HG02870 (cell line): ENCODE results near the gene RPS23.
"Not testable (repeated sequence)": the region's sequence is repeated elsewhere in the genome, so short reads cannot be mapped to it uniquely, and the experiment has no call there.

ENCODE experiments used
- ATAC-seq: cut with Tn5 transposase; IDR thresholded peaks from one replicate; pipeline ENCODE4 v1.9.1; 2021; ENCODE audit warnings: mild to moderate bottlenecking, moderate library complexity; ENCODE audit not compliant: unreplicated experiment

RPS23 gene

DNA sequence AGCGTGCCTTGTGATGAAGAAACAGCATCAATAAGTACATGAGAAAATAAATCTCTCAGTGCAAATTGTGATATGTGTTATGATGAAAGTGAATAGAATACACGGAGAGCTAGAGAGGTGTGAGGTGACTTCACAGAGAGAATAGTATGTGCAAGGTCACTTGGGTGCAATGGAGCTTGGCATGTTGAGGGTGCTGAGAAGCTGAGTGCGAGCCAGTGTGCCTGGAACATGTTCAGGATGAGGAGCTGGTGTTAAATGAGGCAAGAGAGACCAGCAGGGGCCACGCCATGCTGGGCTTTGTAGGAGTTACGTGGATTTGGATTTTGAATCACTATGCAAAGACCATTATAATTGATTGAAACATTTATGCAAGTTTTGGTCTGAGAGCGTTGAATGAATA, 12.8 kb upstream of the RPS23 start:
- no peak for ATAC-seq

DNA sequence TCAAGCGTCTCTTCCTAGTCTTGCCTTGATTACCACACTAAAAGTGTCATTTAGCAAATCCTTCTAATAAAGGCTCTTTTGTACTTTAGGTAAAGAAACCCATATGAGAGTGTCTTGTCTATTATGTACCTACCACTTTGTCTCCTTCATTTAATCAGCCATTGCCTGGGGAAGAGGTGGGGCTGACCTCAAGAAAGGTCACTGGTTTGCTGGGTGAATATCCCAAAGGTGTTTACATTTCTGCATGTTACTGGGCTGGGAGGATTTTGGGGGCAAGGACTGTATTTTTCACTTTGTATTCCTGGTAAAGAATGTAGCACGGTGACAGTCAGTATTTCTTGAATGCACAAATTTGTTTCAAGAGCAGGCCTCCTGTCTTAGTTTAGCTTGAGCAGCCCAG, 11.9 kb upstream of the RPS23 start:
- ATAC-seq: no peak

DNA sequence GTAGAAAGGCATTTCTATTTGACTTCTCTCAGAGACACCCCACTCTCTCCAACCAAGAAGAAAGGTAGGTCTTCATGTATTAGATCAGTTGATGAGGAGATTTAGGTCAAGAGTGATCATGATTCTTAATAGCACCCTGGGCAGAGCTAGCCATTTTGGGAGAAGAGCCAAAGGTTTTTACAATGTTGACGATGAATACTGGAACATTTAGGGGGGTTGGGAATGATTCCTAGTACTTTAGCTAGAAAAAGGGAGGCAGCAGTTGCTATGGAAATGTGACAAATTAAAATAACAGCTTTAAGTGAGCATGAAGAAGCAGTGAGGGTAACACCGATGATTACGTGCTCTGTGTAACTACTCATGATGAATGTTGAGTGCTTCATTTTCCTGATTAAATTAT, 9.5 kb upstream of the RPS23 start:
- no peak for ATAC-seq

DNA sequence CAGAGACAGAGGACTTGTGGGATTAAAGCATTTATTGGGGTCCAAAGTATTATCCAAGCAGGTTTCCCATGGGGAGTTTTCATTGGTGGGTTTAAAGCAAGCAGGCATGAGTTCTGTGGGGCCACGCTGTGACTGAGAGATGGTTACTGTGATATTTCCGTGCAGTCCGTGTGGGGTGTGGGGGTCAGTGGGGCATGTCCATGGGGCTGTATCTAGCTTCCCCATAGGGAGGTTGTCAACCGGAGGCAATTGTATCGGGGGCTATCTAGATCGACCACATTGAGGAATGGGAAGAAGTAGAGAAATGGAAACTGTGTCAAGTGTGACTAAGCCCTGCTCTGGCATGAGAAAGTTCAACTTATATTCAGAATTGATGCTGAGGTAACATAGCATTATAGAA, 7.1 kb upstream of the RPS23 start:
- ATAC-seq: no peak

DNA sequence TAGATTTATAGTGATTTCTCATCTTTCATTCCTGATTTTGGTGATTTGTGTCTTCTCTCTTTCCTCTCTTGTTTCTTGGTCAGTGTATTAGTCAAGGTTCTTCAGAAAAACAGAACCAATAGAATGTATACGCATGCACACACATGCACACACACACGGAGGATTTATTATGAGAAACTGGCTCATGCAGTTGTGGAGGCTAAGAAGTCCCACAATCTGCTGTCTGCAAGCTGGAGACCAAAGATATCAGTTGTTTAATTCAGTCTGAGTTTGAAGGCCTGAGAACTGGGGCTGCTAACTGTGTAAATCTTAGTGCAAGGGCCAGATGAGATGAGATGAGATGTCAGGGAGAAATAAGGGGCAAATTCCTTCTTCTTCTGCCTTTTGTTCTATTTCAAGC, 5.7 kb upstream of the RPS23 start:
- no peak for ATAC-seq

DNA sequence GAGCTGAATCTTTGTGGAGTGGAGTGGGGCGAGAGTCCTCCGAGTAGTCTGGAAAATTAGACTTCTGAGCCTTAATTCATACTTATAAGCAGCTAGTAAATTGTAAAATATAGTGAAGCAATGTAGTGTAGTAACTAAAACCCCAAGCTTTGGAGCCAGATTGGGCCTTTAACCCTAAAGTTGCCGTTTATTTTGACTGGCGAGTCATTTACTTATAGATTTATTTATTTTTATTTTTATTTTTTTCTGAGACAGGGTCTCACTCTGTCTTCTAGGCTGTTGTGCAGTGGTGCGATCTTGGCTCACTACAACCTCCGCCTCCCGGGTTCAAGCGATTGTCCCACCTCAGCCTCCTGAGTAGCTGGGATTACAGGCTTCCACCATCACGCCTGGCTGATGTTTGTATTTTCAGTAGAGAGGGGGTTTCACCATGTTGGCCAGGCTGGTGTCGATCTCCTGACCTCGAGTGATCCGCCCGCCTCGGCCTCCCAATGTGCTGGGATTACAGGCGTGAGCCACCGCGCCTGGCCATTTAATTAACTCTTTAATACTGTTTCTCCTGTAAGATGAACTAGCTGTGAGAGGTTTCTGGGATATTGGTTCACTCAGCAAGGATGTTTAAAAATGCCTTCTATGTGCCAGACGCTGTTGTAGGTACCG, 687 bp upstream of the RPS23 start:
- ATAC-seq: no peak

DNA sequence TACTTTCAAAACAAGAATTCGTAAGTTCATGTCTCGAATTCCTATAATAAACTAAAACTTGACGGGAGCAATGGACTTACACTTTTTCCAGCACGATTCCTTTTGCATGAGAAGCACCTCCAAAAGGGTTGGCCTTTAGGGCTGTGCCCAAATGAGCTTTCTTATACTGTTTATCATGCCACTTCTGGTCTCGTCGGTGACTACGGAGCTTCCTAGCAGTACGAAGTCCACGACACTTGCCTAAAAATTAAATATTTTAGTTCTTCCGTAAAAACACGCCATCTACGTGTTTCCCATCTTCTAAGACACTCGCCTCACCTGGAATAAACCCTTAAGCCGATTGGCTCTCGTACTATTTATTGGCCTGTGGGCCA, 554 bp downstream of the RPS23 start:
- no peak for ATAC-seq

DNA sequence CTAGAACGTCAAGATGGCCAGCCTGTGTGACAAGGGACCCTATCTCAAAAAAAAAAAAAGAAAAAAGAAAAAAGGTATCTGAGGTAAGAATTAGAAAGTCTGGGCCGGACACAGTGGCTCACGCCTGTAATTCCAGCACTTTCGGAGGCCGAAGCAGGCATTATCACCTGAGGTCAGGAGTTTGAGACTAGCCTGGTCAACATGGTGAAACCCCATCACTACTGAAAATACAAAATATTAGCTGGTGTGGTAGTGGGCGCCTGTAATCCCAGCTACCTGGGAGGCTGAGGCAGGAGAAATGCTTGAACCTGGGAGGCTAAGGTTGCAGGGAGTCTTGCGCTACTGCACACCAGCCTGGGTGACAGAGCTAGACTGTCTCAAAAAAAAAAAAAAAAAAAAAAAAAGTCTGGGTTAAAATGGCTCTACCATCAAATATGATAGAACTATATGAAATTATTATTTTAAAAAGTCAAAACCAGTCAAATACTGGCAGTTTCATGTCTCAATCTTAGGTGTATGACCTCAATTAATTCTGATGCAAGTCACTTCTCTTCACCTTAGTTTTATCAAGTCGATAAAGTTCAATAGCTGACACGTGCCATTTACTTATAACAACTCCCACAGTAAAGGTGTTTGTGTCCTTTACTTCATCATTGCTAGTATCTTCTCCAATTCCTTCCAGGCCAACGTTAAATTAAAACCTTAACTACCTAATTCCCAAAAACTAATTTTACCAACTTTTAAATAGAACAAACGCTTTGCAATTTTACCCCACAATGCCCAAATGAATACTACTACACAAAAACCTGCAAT, 1.1 kb downstream of the RPS23 start:
- no peak for ATAC-seq

DNA sequence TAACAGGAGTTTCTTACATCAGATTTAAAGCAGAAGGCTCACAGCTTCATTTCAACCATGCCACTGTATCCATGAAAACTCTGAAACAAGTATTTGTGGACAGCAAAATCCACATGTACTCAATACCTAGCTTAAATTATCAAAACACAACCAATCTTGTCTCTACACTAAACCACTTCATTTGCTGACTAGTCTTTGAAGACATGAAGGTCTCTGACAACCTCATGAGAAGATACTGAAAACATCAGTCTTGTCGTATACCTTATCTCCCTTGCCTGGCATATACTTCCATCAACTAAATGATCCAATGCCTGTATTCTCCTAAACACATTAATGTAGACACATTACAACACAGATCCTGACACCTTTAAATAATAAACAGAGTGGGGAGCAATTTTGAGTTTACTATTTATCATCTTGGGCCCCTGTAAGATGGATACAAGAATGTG, 2.9 kb downstream of the RPS23 start:
- ATAC-seq: no peak

DNA sequence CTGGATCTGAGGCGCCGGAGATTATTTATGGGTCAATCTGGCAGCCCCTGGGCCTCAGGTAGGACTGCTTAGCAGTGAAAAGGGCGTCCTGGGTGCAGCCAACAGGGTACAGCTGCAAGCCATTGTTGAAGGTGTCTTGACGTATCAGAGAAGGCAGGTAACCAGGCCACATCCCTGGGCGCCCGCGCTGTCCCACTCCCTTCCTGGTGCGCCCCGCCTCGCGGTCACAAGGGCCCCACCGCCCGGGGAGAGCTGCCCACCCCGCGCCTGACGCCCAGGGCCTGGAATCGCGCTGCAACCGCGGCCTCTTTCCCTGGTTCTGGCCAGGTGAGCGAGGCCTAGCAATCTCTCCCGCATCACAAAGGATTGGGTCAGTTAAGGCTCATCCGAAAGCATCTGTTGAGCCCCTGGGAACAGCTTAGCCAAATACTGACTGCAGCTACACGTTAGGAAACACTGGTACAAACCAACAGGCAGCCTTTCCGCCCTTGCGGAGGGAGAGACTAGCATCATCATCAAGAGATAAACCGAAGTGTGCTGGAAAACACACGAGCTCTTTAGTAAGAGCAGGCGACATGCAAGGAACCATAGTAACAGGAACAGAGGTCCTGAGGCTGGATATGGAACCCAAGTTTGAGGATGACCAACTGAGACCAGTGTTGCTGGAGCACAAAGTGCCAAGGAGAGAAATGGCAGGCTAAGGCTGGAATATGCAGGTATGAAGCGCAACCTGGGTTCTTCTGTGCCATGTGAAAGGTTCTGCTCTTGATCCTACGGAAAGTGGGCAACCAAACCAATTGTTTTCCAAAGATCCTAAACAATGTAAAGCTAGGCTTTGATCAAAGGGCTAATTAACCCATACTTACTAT, 3.6 kb downstream of the RPS23 start:
- ATAC-seq: no peak

DNA sequence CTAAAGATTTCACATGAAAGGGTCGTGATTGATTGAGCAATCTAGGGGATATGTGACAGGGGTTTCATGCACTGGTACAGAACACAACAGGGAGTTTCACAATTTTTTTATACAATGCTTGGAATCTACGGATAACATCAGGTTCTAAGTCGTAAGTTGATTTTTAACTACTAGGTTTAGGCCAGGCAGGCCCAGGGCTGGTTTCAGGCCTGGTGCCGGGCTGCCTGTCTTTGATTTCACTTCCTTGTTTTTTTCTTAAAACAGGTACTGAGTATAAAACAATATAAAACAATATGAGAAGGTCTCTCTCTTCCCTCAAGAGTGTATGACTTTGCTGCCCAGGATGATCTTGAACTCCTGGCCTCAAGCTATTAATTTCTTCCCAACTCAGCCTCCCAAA, 4.7 kb downstream of the RPS23 start:
- not testable (repeated sequence) for ATAC-seq

DNA sequence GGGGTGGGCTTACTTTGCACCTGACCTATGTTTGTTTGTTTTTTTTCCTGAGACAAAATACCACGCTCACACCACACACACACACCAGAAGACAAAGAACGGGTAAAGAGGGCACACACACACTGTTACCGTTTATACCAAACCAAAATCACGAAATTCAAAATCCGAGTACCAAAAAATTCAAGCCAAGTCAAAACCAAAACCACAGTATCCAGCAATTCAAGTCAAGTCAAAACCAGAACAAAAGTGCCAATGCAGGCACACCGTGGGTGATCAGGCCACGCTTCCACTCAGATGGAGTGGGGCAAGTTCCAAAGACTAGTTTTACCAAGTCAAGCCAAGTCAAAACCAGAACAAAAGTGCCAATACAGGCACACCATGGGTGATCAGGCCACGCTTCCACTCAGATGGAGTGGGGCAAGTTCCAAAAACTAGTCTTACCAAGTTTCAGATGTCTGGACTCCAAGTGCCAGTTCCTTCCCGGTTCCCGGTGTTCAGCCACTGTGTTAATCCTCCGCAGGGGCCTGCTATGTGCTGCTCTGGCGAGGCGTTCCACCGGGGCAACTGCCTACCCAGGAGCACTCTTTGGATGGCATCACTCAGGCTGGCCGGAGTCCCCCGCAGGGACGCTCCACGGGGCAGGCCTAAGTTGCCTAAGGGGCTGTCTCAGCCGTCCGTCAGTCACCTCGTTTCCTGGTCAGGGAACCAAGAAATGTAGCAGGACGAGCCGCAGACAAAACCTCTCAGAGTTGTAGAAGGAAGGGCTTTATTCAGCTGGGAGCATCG, 5.4 kb downstream of the RPS23 start:
- not testable (repeated sequence) for ATAC-seq

DNA sequence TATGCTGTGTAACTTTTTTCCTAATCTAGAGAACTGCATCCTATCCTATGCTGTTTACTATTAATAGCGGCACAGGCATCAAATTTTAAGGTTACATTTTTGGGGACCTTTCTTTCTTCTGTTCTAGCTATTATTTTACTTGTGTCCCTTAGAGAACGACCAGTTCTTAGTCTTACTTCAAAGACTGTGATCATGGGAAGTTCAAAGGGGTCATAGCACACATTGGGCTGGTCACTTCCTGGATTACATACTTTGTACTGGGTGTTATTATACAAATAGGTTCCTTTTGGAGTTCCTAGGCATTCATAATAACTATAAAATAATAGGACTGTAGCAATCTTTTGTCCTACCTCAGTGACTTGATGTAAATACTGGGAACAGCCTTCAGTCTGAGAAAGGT, 8.8 kb downstream of the RPS23 start:
- not testable (repeated sequence) for ATAC-seq

DNA sequence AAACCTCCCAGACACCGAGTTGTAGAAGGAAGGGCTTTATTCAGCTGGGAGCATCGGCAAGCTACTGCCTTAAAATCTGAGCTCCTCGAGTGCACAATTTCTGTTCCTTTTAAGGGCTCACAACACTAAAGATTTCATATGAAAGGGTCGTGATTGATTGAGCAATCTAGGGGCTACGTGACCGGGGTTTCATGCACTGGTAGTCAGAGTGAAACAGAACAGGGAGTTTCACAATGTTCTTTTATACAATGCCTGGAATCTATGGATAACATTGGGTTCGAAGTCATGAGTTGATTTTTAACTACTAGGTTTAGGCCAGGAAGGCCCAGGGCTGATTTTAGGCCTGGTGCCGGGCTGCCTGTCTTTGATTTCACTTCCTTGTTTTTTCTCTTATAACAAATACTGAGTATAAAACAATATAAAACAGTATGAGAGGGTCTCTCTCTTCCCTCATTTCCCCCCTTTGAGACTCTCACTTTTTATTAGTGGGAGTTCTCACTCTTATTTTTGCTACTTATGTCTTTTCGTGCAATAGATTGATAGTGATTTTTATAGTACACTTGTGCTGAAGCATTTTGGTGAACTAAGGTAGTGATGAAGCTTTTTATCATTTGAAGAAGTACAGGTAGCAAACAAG, 10.7 kb downstream of the RPS23 start:
- not testable (repeated sequence) for ATAC-seq

DNA sequence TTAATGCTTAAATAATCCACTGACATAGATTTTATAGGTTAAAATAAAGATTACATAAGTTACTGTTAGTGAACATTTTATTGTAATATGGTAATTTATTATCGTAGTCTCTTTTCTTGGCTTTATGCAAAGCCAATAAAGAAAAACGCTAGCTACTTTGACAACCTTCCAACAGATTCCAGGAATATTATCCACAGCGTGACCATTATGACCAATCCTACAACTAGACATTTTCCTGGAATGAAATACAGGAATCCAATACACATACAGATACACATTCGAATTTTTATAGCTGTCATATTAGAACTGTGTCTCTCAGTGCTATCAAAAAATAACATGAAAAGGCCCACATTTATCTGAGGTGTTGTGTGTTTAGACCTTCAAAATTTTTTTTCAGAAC, 13.1 kb downstream of the RPS23 start:
- ATAC-seq: no peak

DNA sequence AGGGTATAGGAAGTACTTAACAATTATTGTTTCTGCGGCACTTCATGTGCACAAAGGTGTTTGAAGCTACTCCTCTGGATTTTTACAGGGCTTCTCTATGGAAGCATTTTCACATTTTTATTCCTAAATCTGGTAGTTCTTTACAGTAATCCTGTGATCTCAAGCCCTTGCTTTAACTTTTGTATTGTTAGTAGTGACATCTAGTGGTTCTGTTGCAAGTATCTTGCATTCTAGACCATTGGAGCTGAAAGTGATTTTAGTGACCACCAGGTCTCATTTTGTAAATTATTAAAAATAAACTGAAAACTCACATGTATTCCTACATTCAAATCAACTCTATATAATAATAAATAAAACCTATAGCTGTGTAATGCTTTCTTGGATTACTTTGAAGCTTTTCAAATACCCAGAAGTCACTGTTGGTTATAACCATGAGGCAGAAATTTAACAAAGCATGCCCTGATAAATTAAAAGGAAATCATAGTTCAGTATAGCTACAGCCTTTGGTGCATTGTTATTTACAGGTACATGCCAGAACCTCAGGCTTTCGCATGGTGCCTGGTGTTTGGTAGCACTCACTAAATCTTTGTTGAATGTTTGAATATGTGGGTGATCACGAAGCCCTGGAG, 18.9 kb downstream of the RPS23 start:
- ATAC-seq: no peak

DNA sequence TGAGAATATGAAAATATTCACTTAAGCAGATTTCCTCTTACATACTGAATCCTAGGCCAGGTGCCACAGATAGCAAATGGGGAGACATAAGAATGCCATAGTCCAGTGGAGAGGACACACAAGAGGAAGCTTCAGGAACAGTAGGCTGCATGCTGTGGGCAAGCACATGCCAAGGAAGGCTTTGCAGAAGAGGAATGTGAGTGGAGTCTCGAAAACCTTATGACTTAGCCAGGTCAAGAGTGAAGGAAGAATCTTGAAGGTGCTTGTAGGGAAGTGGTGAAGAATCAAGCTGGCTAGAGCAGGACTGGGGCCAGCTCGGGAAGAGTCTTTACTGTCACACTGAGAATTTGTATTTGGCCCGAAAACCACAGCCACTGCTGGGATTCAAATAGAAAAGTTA, 20.4 kb downstream of the RPS23 start:
- no peak for ATAC-seq

DNA sequence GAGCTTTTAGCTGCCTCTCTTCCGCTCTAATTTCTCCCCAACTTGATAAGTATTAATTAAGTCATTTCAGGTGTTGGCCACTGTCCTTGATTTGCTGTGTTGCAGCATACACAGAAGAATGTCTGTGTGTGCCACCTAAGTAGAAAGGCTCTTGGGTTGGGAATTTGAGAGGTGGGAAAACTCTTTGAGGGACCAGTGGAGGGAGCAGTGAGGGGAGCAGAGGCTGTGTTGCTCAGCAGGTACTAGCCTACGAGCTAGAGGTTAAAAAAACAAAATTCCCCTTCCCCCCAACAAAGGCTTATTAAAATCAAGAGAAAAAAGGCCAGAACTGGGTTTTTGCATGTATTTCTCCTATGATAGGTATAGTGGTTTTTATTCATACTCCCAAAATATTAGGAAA, 20.9 kb downstream of the RPS23 start:
- ATAC-seq: no peak

DNA sequence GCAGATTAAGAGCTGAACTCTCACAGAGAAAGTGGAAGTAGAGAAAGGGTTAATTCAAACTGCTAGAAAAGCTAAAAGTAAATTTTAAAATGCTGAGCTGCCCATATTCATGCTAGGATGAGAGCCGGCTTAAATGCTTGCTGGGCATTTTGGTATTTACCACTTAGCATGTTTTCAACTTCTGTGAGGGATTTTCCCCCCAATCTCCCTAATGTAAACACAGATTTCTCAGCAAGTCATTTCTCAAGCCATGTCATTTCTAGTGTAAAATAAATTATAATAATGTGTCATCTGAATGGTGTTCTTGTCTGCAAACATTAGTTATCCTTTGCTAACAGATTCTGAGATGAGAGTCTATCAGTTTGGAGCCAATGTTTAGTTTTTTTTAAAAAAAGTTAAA, 22.3 kb downstream of the RPS23 start:
- ATAC-seq: no peak

DNA sequence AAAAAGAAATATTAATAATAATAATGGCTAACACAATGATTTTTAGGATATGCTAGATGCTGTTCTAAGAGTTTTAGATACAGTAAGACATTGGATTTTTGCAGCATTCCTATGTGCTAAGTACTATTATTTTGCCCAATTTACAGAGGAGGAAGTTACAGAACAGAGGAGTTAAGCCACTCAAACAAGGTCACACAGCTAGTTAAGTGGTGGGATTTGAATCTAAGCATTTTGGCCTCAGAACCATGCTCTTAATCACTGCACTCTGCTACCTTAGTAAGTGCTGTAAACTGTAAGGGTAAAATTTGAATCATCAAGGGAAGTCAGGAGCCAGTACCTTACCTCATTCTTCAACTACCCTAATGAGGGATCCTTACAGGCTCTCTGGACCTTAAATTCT, 25.4 kb downstream of the RPS23 start:
- no peak for ATAC-seq
